ENCODE measurements around the gene JARID2.

GRCh38 chr6:15427331-15428070 lies 181.6 kb downstream of the JARID2 start:
- TF ChIP-seq POLR2A (IDR thresholded peaks at IDR 0.05; ENCODE audit: control extremely low read depth in 1 of 2, low read depth in 2 of 2, low read length in 2 of 2) (no peak), EP300 (IDR thresholded peaks at IDR 0.05; ENCODE audit: borderline replicate concordance in 1 of 2, low read depth in 2 of 2, low read length in 2 of 2) (no peak), MAX (IDR thresholded peaks at IDR 0.05) (no peak), CREB1 (IDR thresholded peaks at IDR 0.05) (no peak), POLR2AphosphoS5 (IDR thresholded peaks at IDR 0.05; ENCODE audit: low read depth, low read length) (no peak), CTCF (IDR thresholded peaks at IDR 0.05; ENCODE audit: control extremely low read depth in 1 of 3, insufficient read depth in 1 of 3, low read depth in 1 of 3, low read length in 3 of 3) (no peak), NRF1 (IDR thresholded peaks at IDR 0.05; ENCODE audit: low read depth, low read length) (no peak), RFX5 (IDR thresholded peaks at IDR 0.05; ENCODE audit: borderline replicate concordance, low read depth, low read length) (no peak)
